ENCODE results near the gene GRAMD4. TPM values are rescaled to one million over a fixed set of nuclear protein-coding genes. Genes with fewer than 3 reads are reported as not detected.

GRAMD4 gene
- total RNA-seq, 1 experiment from 2014 or later, result 23.4 TPM

DNA sequence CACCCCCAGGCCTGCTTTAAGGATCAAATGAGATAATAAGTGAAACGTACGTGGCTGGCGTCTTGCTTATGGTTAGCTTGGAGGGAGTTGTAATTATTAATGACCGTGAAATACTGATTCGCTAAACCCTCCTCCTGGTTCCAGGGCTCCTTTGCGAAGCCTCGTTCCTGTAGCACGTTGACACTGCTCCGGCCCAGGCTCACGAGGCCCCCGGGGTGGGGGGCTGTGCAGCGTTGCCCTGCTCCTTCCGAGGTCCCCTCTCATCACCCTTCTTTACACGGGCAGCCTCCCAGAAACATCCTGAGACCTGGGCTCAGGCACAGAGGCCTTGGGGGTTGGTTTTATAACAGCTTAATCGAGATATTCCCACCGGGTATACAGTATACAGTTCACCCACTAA, 9.1 kb downstream of the GRAMD4 start:
- intact Hi-C loops (cut with micrococcal nuclease; ENCODE audit: unreplicated experiment), result no loop called here
- ChIA-PET POLR2A (no interaction called here), CTCF (no interaction called here)
- no peak overlapping the region for H3K27ac Mint-ChIP-seq (ENCODE audit: unreplicated experiment)
- no peak for TF ChIP-seq CTCF (IDR thresholded peaks at IDR 0.05; ENCODE audit: insufficient read depth in 1 of 2, low read depth in 1 of 2, low read length in 1 of 2, severe bottlenecking in 1 of 2, unreplicated experiment in 1 of 2)
- H3K27me3 ChIP-seq (replicated peaks; ENCODE audit: control insufficient read depth, insufficient read depth, low read length), result no peaks in the 10 kb centered on the region
- no peaks in the 10 kb centered on the region for H3K27me3 Mint-ChIP-seq (ENCODE audit: insufficient read depth, unreplicated experiment)
- H3K9me3 Mint-ChIP-seq (ENCODE audit: unreplicated experiment), result no peaks in the 10 kb centered on the region
- no peak for DNase-seq
- peaks cover 1% of the 10 kb centered on the region; the same call in 1 of the 2 replicates for H3K36me3 ChIP-seq (ENCODE audit: control insufficient read depth, insufficient read depth, low read length)
- H3K4me3 ChIP-seq (ENCODE audit: low read depth, low read length), result no peak overlapping the region
- BruUV-seq (replicated peaks), result no TSS peak
- H3K9me3 ChIP-seq, result no peaks in the 10 kb centered on the region
- H3K4me1 ChIP-seq, result peaks cover 10% of the 10 kb centered on the region
- peaks cover 5% of the 10 kb centered on the region for H3K4me1 Mint-ChIP-seq (ENCODE audit: low read depth, unreplicated experiment)
- no peak overlapping the region for H3K4me3 Mint-ChIP-seq (ENCODE audit: unreplicated experiment)
- H3K36me3 Mint-ChIP-seq (ENCODE audit: insufficient read depth, unreplicated experiment), result peaks cover 4% of the 10 kb centered on the region

- no peak for TF ChIP-seq CTCF (IDR thresholded peaks at IDR 0.05; ENCODE audit: insufficient read depth in 1 of 2, low read depth in 1 of 2, low read length in 1 of 2, severe bottlenecking in 1 of 2, unreplicated experiment in 1 of 2)
- peaks cover 1% of the 10 kb centered on the region; the same call in 1 of the 2 replicates for H3K36me3 ChIP-seq (ENCODE audit: control insufficient read depth, insufficient read depth, low read length)
- peaks cover 7% of the 10 kb centered on the region for H3K36me3 Mint-ChIP-seq (ENCODE audit: insufficient read depth, unreplicated experiment)
- H3K27me3 ChIP-seq (replicated peaks; ENCODE audit: control insufficient read depth, insufficient read depth, low read length), result no peaks in the 10 kb centered on the region
- no peaks in the 10 kb centered on the region for H3K27me3 Mint-ChIP-seq (ENCODE audit: insufficient read depth, unreplicated experiment)
- H3K4me1 Mint-ChIP-seq (ENCODE audit: low read depth, unreplicated experiment), result peaks cover 7% of the 10 kb centered on the region
- intact Hi-C loops (cut with micrococcal nuclease; ENCODE audit: unreplicated experiment), result no loop called here
- H3K27ac Mint-ChIP-seq (ENCODE audit: unreplicated experiment), result no peak overlapping the region
- no peaks in the 10 kb centered on the region for H3K9me3 Mint-ChIP-seq (ENCODE audit: unreplicated experiment)
- peak; percentile 22 to 43 for DNase-seq
- H3K4me1 ChIP-seq, result peaks cover 13% of the 10 kb centered on the region
- BruUV-seq (replicated peaks), result no TSS peak
- POLR2A ChIA-PET, result no interaction called here
- H3K9me3 ChIP-seq, result no peaks in the 10 kb centered on the region
- CTCF ChIA-PET, result no interaction called here
- no peak overlapping the region for H3K4me3 Mint-ChIP-seq (ENCODE audit: unreplicated experiment)
- no peak overlapping the region for H3K4me3 ChIP-seq (ENCODE audit: low read depth, low read length)
Measured at GRCh38 chr22:46631113-46631512, 10.9 kb downstream of the GRAMD4 start.

DNA sequence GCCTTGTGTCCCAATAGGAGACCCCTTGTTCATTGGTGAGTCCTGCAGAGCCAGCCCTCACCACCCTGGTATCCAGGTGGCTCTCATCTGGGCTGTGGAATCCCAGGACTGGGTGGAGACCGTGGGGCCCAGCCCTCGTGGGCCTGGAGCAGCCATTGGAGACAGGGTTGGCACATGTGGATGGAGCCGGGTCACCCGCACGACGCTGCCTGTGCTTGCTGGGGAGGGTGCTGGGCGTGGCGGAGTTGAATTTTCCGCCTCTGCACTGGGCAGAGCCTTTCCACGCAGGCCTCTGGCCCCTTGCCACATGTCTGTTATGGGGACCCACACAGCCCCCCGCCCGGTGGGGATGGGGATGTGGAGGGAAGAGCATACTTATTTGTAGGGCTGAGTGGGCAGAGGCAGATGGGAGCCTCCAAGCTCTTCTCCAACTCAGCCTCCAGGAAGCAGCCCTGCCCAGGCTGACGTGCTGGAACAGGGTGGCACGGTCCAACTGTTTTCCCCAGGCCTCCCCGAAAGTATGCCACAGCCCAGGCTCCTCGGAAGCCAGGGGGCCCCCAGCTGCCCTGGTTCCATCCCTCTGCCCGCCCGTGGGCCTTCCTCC, 12.6 kb downstream of the GRAMD4 start:
- no peaks in the 10 kb centered on the region for H3K27me3 ChIP-seq (replicated peaks; ENCODE audit: control insufficient read depth, insufficient read depth, low read length)
- ChIA-PET CTCF (no interaction called here), POLR2A (no interaction called here)
- no peaks in the 10 kb centered on the region for H3K9me3 Mint-ChIP-seq (ENCODE audit: unreplicated experiment)
- no TSS peak for BruUV-seq (replicated peaks)
- H3K4me3 Mint-ChIP-seq (ENCODE audit: unreplicated experiment), result no peak overlapping the region
- peak in 1 of 2 experiments; percentile 21 for DNase-seq
- no peaks in the 10 kb centered on the region for H3K36me3 ChIP-seq (ENCODE audit: control insufficient read depth, insufficient read depth, low read length)
- intact Hi-C loops (cut with micrococcal nuclease; ENCODE audit: unreplicated experiment), result no loop called here
- H3K27me3 Mint-ChIP-seq (ENCODE audit: insufficient read depth, unreplicated experiment), result no peaks in the 10 kb centered on the region
- H3K9me3 ChIP-seq, result no peaks in the 10 kb centered on the region
- peaks cover 7% of the 10 kb centered on the region for H3K4me1 Mint-ChIP-seq (ENCODE audit: low read depth, unreplicated experiment)
- TF ChIP-seq CTCF (IDR thresholded peaks at IDR 0.05; ENCODE audit: insufficient read depth in 1 of 2, low read depth in 1 of 2, low read length in 1 of 2, severe bottlenecking in 1 of 2, unreplicated experiment in 1 of 2), result no peak
- no peak overlapping the region for H3K4me3 ChIP-seq (ENCODE audit: low read depth, low read length)
- H3K27ac Mint-ChIP-seq (ENCODE audit: unreplicated experiment), result no peak overlapping the region
- H3K36me3 Mint-ChIP-seq (ENCODE audit: insufficient read depth, unreplicated experiment), result peaks cover 7% of the 10 kb centered on the region
- peaks cover 13% of the 10 kb centered on the region for H3K4me1 ChIP-seq

Data from Caco-2 (cell line).